Esophagus squamous epithelium (tissue), 4 donors: ENCODE data around the gene ATP2C1.

Source experiments
- CTCF ChIP-seq, 6 experiments: fragments of 450-650 bp in 4 of 6; fragments of 200-600 bp in 2 of 6; sonication (generic) in 2 of 6; IDR thresholded peaks; one replicate each; pipeline ENCODE4 v1.5.1; 2016 to 2019; ENCODE audit warnings: antibody characterized with exemption in 6 of 6, mild to moderate bottlenecking in 4 of 6, moderate library complexity in 4 of 6
- POLR2A ChIP-seq, 4 donors: fragments of 450-650 bp; IDR thresholded peaks; one replicate each; pipeline ENCODE4 v1.6.1; 2017; ENCODE audit warnings: antibody characterized with exemption in 4 of 4, mild to moderate bottlenecking in 4 of 4, moderate library complexity in 3 of 4

GRCh38 chr3:130969621-130970020 lies 75.7 kb downstream of the ATP2C1 start:
- TF ChIP-seq CTCF (IDR thresholded peaks at IDR 0.05) (no peak), POLR2A (IDR thresholded peaks at IDR 0.05) (no peak)
